Endothelial cell of umbilical vein (primary cell): ENCODE measurements around the gene VSIR. TPM values are rescaled to one million over a fixed set of nuclear protein-coding genes. Genes with fewer than 3 reads are reported as not detected.

Experiments used
- BruUV-seq: library from RNA; stranded (reverse); fragments of 400-500 nt; replicated peaks from 2 replicates; lab custom pipeline; 2021; lab: Mats Ljungman, UMichigan
- CTCF ChIA-PET: fragments of 300-600, 350-600 bp; sonication (Branson Sonifier 250); formaldehyde crosslinking; loops from one replicate; lab custom pipeline; 2021; ENCODE audit warnings: antibody characterized with exemption, inconsistent platforms; lab: Charles Lee
- POLR2A ChIA-PET: fragments of 300-600, 350-600 bp; sonication (Branson Sonifier 250); formaldehyde crosslinking; loops from one replicate; lab custom pipeline; 2021; ENCODE audit warnings: antibody characterized with exemption, inconsistent platforms; lab: Charles Lee
- DNase-seq: peaks from one replicate; pipeline ENCODE4 v3.0.0-alpha.2; 2011; ENCODE audit warnings: low read depth, low spot score
- FAIRE-seq: peaks from 2 replicates; lab custom pipeline; 2011; peaks lifted over from hg19 to GRCh38; lab: Jason Lieb, UNC
- H2AFZ ChIP-seq: 2 replicates; pipeline ENCODE4 v1.6.0; 2012; ENCODE audit warnings: low read depth, low read length, control low read depth, inconsistent platforms
- H3K27ac ChIP-seq: 2 replicates; pipeline ENCODE4 v1.5.1; 2011; ENCODE audit warnings: low read depth, mild to moderate bottlenecking, control low read depth, low read length, moderate library complexity; ENCODE audit not compliant: insufficient read depth
- H3K27me3 ChIP-seq, 2 experiments: 2 replicates each; pipeline versions ENCODE4 v1.6.0 to v1.6.1; 2011; ENCODE audit warnings: low read length in 2 of 2, mixed read lengths in 1 of 2; ENCODE audit not compliant: control insufficient read depth in 2 of 2, insufficient read depth in 2 of 2
- H3K36me3 ChIP-seq, 2 experiments: 2 replicates in 1 of 2; 3 replicates in 1 of 2; pipeline ENCODE4 v1.5.1; 2011; ENCODE audit warnings: low read length in 2 of 2, mild to moderate bottlenecking in 1 of 2, moderate library complexity in 1 of 2; ENCODE audit not compliant: control insufficient read depth in 2 of 2, insufficient read depth in 2 of 2; ENCODE audit errors: extremely low read depth in 1 of 2
- H3K4me1 ChIP-seq: 3 replicates; pipeline ENCODE4 v1.5.1; 2011; ENCODE audit warnings: mild to moderate bottlenecking, low read length; ENCODE audit not compliant: control insufficient read depth, insufficient read depth; ENCODE audit errors: extremely low read depth
- H3K4me2 ChIP-seq: 2 replicates; pipeline ENCODE4 v1.6.1; 2011; ENCODE audit warnings: low read length, control low read depth, mixed read lengths; ENCODE audit not compliant: insufficient read depth
- H3K4me3 ChIP-seq, 3 experiments: fragments of 200-600 bp in 1 of 3; sonication (generic), shearing (Covaris generic) in 1 of 3; replicated peaks in 1 of 3; 2 replicates each; pipeline ENCODE4 v1.5.1; 2011 to 2016; ENCODE audit warnings: control low read depth in 3 of 3, low read length in 3 of 3, mild to moderate bottlenecking in 2 of 3, inconsistent platforms in 1 of 3, low read depth in 1 of 3, moderate library complexity in 1 of 3; ENCODE audit not compliant: insufficient read depth in 1 of 3
- H3K79me2 ChIP-seq: 2 replicates; pipeline ENCODE4 v1.6.0; 2012; ENCODE audit warnings: low read length, inconsistent platforms; ENCODE audit not compliant: control insufficient read depth, insufficient read depth
- H3K9ac ChIP-seq: replicated peaks from 2 replicates; pipeline ENCODE3; 2011; ENCODE audit warnings: low read length, control low read depth; ENCODE audit not compliant: insufficient read depth; ENCODE audit errors: extremely low read depth
- H3K9me1 ChIP-seq: replicated peaks from 3 replicates; pipeline ENCODE4 v1.6.0; 2011; ENCODE audit warnings: mild to moderate bottlenecking, low read length; ENCODE audit not compliant: control insufficient read depth, insufficient read depth; ENCODE audit errors: extremely low read depth
- H3K9me3 ChIP-seq: replicated peaks from 2 replicates; pipeline ENCODE4 v1.5.1; 2012; ENCODE audit warnings: low read length, inconsistent platforms; ENCODE audit not compliant: control insufficient read depth, insufficient read depth
- H4K20me1 ChIP-seq: replicated peaks from 2 replicates; pipeline ENCODE3; 2011; ENCODE audit warnings: mild to moderate bottlenecking, low read length; ENCODE audit not compliant: control insufficient read depth, insufficient read depth; ENCODE audit errors: extremely low read depth
- CTCF ChIP-seq, 2 donors: IDR thresholded peaks; 1 replicate in 1 of 2; 2 replicates in 1 of 2; pipeline ENCODE4 v1.5.1; 2011; ENCODE audit warnings: low read length in 2 of 2, mild to moderate bottlenecking in 2 of 2, moderate library complexity in 2 of 2, control low read depth in 1 of 2, inconsistent platforms in 1 of 2, low read depth in 1 of 2; ENCODE audit not compliant: insufficient read depth in 1 of 2; ENCODE audit errors: extremely low read depth in 1 of 2
- EZH2 ChIP-seq: IDR thresholded peaks from 2 replicates; pipeline ENCODE4 v1.6.1; 2012; ENCODE audit warnings: borderline replicate concordance, low read depth, mild to moderate bottlenecking, moderate library complexity, low read length, inconsistent platforms; ENCODE audit not compliant: severe bottlenecking
- FOS ChIP-seq: IDR thresholded peaks from 2 replicates; pipeline ENCODE4 v1.6.1; 2011; ENCODE audit warnings: mild to moderate bottlenecking, low read length, moderate library complexity, borderline replicate concordance; ENCODE audit not compliant: insufficient read depth
- GATA2 ChIP-seq: IDR thresholded peaks from 2 replicates; pipeline ENCODE4 v1.7.0; 2011; ENCODE audit warnings: low read depth, mild to moderate bottlenecking, moderate library complexity, mixed read lengths, low read length; ENCODE audit not compliant: insufficient read length, insufficient read depth
- JUN ChIP-seq: IDR thresholded peaks from 2 replicates; pipeline ENCODE4 v1.6.1; 2011; ENCODE audit warnings: borderline replicate concordance, low read depth; ENCODE audit not compliant: insufficient read length, insufficient read depth
- MAX ChIP-seq: IDR thresholded peaks from 2 replicates; pipeline ENCODE4 v1.6.1; 2011; ENCODE audit not compliant: insufficient read depth, insufficient read length
- MYC ChIP-seq: IDR thresholded peaks from one replicate; pipeline ENCODE4 v1.6.1; 2011; ENCODE audit warnings: mild to moderate bottlenecking, low read depth, low read length
- POLR2A ChIP-seq: IDR thresholded peaks from 2 replicates; pipeline ENCODE4 v1.6.1; 2012; ENCODE audit warnings: low read depth, mild to moderate bottlenecking, control low read depth, low read length
- POLR2AphosphoS5 ChIP-seq: IDR thresholded peaks from 2 replicates; pipeline ENCODE4 v1.6.1; 2012; ENCODE audit warnings: low read depth, mild to moderate bottlenecking, control low read depth, low read length, moderate library complexity; ENCODE audit not compliant: insufficient read depth
- dilution Hi-C: fragments of 300-500 bp; cut with MboI; formaldehyde crosslinking; loops from one replicate; pipeline ENCODE4 v1.15.0; 2019; ENCODE audit warnings: low sequenced_read_pairs; ENCODE audit not compliant: extremely low pct_ligation_motif_present
- intact Hi-C: fragments of 100-400 bp; cut with micrococcal nuclease; formaldehyde crosslinking; loops from one replicate; pipeline ENCODE4 v1.10.0; 2022
- polyA plus RNA-seq, 4 experiments: library from polyadenylated mRNA; depleted of rRNA in 3 of 4; stranded (reverse) in 3 of 4; unstranded in 1 of 4; fragments of >200 nt; gene quantifications; 2 replicates each; pipeline versions ENCODE4 v1.2.1 to v1.2.3, GENCODE V29; 2011 to 2012; ENCODE audit warnings: missing spikeins in 1 of 4
- total RNA-seq: library from RNA; stranded (reverse); gene quantifications from 2 replicates; pipeline ENCODE4 v1.2.3, GENCODE V29; 2021

Gene VSIR
- total and polyA plus RNA-seq, 2 donors (not counting 3 experiments of a cell fraction or from before 2014, with no cell fraction given) = 4.9 to 6.3 TPM

- H3K27me3 ChIP-seq = peaks cover 0 to 2% of the 10 kb centered on the region in 2 experiments
- no peaks in the 10 kb centered on the region for H3K36me3 ChIP-seq
- intact Hi-C loops (no loop called here), dilution Hi-C loops (no loop called here)
- ChIA-PET CTCF (interaction anchor here (0.9 to 2.0 kb wide), 2 partner anchors 11 to 20 kb away, joined by 3 to 5 read pairs; no protein-coding TSS in a partner anchor), POLR2A (no interaction called here)
- H3K9ac ChIP-seq = no peak overlapping the region
- no peaks in the 10 kb centered on the region for H3K9me1 ChIP-seq
- H3K79me2 ChIP-seq = no peaks in the 10 kb centered on the region
- no peak overlapping the region for H3K27ac ChIP-seq
- H3K4me1 ChIP-seq = peaks cover 3% of the 10 kb centered on the region
- no peak overlapping the region for H3K4me3 ChIP-seq
- no peaks in the 10 kb centered on the region for H4K20me1 ChIP-seq
- H3K9me3 ChIP-seq = no peaks in the 10 kb centered on the region
- H3K4me2 ChIP-seq = no peak overlapping the region
- FAIRE-seq = no peak
- H2AFZ ChIP-seq = no peak overlapping the region
- TF ChIP-seq POLR2AphosphoS5 (no peak), EZH2 (no peak), CTCF (IDR thresholded peaks at IDR 0.05; ENCODE audit: extremely low read depth in 1 of 2, insufficient read depth in 1 of 2, low read depth in 1 of 2, low read length in 2 of 2) (no peak), JUN (no peak), FOS (no peak), MAX (no peak), GATA2 (no peak), MYC (no peak), POLR2A (no peak)
- no TSS peak for BruUV-seq
- no peak for DNase-seq
Measured at GRCh38 chr10:71716426-71716825, 56.9 kb downstream of the VSIR start.
